ENCODE data around the gene RAVER1. TPM values are rescaled to one million over a fixed set of nuclear protein-coding genes. Genes with fewer than 3 reads are reported as not detected.
A peak's percentile ranks its signal among the peaks of the same experiment; 100 is the strongest.

The RAVER1 gene
- total and polyA plus RNA-seq, 10 of the 15 experiments (the other 5 are each of a cell fraction or from before 2014, with no cell fraction given), result 0.03 to 87.0 (median 12.1) TPM

DNA sequence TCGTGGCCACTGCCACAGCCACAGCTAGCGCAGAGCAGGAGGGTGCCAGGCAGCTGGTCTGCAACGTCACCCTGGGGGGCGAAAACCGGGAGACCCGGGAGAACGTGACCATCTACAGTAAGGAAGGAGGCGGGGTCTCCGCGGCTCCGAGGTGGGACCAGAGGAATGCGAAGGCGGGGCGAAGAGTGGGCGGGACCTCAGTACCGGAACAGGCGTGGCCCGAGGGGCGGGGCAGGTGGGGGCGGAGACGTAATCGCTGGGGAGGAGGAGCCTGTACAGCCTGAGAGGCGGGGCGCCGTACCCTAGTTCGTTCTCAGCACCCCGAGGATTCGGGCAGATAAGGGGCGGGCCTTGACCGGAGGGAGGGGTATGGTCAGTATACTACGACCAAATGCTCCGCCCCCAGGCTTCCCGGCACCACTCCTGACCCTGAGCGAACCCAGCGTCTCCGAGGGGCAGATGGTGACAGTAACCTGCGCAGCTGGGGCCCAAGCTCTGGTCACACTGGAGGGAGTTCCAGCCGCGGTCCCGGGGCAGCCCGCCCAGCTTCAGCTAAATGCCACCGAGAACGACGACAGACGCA is 41.0 kb downstream of the RAVER1 start:
- RAD21 ChIA-PET (ENCODE audit: unreplicated experiment), result interaction anchor here (0.9 to 1.6 kb wide), 2 partner anchors 12 to 21 kb away, joined by 3 to 22 read pairs; partner anchors contain the start of gene ICAM1
- H4K20me1 ChIP-seq (ENCODE audit: control insufficient read depth, insufficient read depth), result no peaks in the 10 kb centered on the region
- in situ Hi-C loops (cut with MboI) (no loop called here), intact Hi-C loops (cut with micrococcal nuclease; ENCODE audit: unreplicated experiment) (no loop called here)
- no peaks in the 10 kb centered on the region for H3K79me2 ChIP-seq (ENCODE audit: control insufficient read depth, insufficient read depth, low read length)
- peaks cover 3 to 16% of the 10 kb centered on the region in 2 experiments for H3K27me3 ChIP-seq (replicated peaks in 1 of 2; ENCODE audit: control insufficient read depth in 2 of 2, insufficient read depth in 2 of 2, low read length in 1 of 2)
- H3K9ac ChIP-seq (ENCODE audit: control insufficient read depth, insufficient read depth, low read length), result no peak overlapping the region
- peak overlapping the region; percentile 98 for H3K4me2 ChIP-seq (ENCODE audit: control insufficient read depth, insufficient read depth)
- peak overlapping the region; percentile 77 for H3K4me3 ChIP-seq
- H3K36me3 ChIP-seq (ENCODE audit: control insufficient read depth in 2 of 2, insufficient read depth in 2 of 2, low read length in 1 of 2), result no peaks in the 10 kb centered on the region; a peak in 1 of 4 replicates
- POLR2A ChIA-PET, result interaction anchor here (0.6 to 1.3 kb wide), 5 partner anchors 19 to 129 kb away, joined by 3 to 5 read pairs (median 4); no protein-coding TSS in a partner anchor
- 9% methylated on average over 40 of the region's 45 CpGs for WGBS (ENCODE audit: insufficient coverage, insufficient replicate concordance, low lambda C conversion rate, missing lambda C conversion rate)
- DNase-seq (ENCODE audit: low read depth, low spot score) (no peak), FAIRE-seq (peak; percentile 23), ATAC-seq (peak; percentile 65)
- CTCF ChIA-PET, result interaction anchor here (0.7 to 1.8 kb wide), 5 partner anchors 19 to 96 kb away, joined by 3 to 7 read pairs (median 4); partner anchors contain the start of gene RAVER1
- no peak overlapping the region for H3K27ac ChIP-seq (ENCODE audit: control insufficient read depth, insufficient read depth)
- no TSS peak for BruUV-seq (replicated peaks)
- peak; percentile 86 for TF ChIP-seq HDGF (IDR thresholded peaks at IDR 0.05)
- TF ChIP-seq FOS (IDR thresholded peaks at IDR 0.05; ENCODE audit: borderline replicate concordance, extremely low read depth, insufficient read length), result no peak
- TF ChIP-seq SMARCA5 (IDR thresholded peaks at IDR 0.05), result no peak
- peak; percentile 74 for TF ChIP-seq SP1 (IDR thresholded peaks at IDR 0.05; ENCODE audit: low read depth, low read length)
- TF ChIP-seq SRF (IDR thresholded peaks at IDR 0.05; ENCODE audit: low read depth in 2 of 2, low read length in 2 of 2), result 0 out of 4 replicates have a peak, but pooled peaks of 1 of the 2 experiments have one; percentile 8
- peak; percentile 7 to 71; a peak in 2 of 4 replicates for TF ChIP-seq BHLHE40 (IDR thresholded peaks at IDR 0.05; ENCODE audit: borderline replicate concordance in 1 of 2, low read depth in 2 of 2, low read length in 1 of 2)
- TF ChIP-seq BMI1 (IDR thresholded peaks at IDR 0.05; ENCODE audit: borderline replicate concordance), result no peak
- TF ChIP-seq EGR1 (IDR thresholded peaks at IDR 0.05; ENCODE audit: borderline replicate concordance in 1 of 2, low read depth in 2 of 2, low read length in 2 of 2), result 0 out of 3 replicates have a peak, but pooled peaks of 1 of the 2 experiments have one; percentile 38
- no peak for TF ChIP-seq KDM1A (IDR thresholded peaks at IDR 0.05; ENCODE audit: borderline replicate concordance)
- 0 out of 2 replicates have a peak, but pooled peaks have one; percentile 41 for TF ChIP-seq NBN (IDR thresholded peaks at IDR 0.05)
- TF ChIP-seq, protein P1, sequence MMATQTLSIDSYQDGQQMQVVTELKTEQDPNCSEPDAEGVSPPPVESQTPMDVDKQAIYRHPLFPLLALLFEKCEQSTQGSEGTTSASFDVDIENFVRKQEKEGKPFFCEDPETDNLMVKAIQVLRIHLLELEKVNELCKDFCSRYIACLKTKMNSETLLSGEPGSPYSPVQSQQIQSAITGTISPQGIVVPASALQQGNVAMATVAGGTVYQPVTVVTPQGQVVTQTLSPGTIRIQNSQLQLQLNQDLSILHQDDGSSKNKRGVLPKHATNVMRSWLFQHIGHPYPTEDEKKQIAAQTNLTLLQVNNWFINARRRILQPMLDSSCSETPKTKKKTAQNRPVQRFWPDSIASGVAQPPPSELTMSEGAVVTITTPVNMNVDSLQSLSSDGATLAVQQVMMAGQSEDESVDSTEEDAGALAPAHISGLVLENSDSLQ (IDR thresholded peaks at IDR 0.05), result no peak; the same call in 1 of the 2 replicates
- H3K9me3 ChIP-seq (replicated peaks; ENCODE audit: control insufficient read depth, insufficient read depth, low read length), result no peaks in the 10 kb centered on the region; the same call in 2 of the 3 replicates
- peaks cover 53% of the 10 kb centered on the region for H3K4me1 ChIP-seq (ENCODE audit: control insufficient read depth, insufficient read depth, low read length)
- peak overlapping the region; percentile 70 for H2AFZ ChIP-seq (ENCODE audit: control insufficient read depth, low read depth, low read length)
- SMC1A ChIA-PET (ENCODE audit: uncharacterized antibody, unreplicated experiment), result interaction anchor here (0.5 to 1.8 kb wide), 6 partner anchors 18 to 96 kb away, joined by 3 to 14 read pairs (median 4); partner anchors contain the start of genes ICAM1 and TYK2

Measured in GM12878 (cell line).